ENCODE results near the gene LATS1. TPM values are rescaled to one million over a fixed set of nuclear protein-coding genes. Genes with fewer than 3 reads are reported as not detected.

The LATS1 gene
- polyA plus RNA-seq, 3 donors: 5.2 to 10.3 (median 10.1) TPM

DNA sequence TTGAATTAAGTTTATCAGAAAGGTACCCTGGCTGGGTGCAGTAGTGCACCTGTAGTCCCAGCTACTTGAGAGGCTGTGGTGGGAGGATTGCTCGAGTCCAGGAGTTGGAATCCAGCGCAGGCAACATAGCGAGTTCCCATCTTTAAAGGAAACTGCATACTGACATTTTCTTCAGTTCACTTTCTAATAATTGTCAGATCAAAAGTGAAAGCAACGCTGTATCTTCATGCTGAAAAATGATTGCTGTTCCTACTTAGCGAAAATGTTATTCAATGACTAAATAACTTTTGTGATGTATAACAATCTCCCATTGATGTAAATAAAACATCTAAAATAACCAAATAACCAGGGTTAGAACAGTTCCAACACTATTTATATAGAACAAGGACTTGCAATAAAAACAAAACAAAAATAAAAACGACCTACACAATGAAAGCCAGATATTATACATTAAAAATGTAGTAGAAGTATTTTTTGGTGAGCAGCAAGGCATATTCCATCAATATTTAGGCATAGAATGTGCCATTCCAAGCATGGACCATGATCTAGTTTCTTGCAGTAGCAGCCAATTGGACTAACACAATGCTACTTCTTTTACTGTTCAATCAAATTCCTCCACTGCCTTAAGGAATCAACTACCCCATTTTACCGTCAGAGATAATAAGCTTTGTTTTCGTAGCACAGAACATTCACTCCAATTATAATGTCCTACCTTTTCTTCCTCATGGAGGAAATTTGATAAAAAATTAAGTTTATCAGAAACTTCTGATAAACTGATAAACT lies 1.5 kb downstream of the LATS1 start:
- peaks cover 22% of the 10 kb centered on the region for H3K4me1 Mint-ChIP-seq
- Histone ChIP-seq H3K9me3 (replicated peaks in 1 of 2; ENCODE audit: control insufficient read depth in 1 of 2, insufficient read depth in 1 of 2, low read length in 2 of 2) (no peaks in the 10 kb centered on the region), H3K79me2 (ENCODE audit: insufficient read depth, low read length) (peaks cover 74% of the 10 kb centered on the region), H3K36me3 (replicated peaks in 1 of 2; ENCODE audit: control insufficient read depth in 1 of 2, insufficient read depth in 2 of 2, low read length in 2 of 2) (peaks cover 0 to 4% of the 10 kb centered on the region in 2 donors), H3K4me1 (ENCODE audit: control insufficient read depth in 1 of 2, insufficient read depth in 2 of 2, low read length in 2 of 2) (peaks cover 17 to 30% of the 10 kb centered on the region in 2 donors), H3K4me2 (replicated peaks; ENCODE audit: extremely low read depth, low read length, poor library complexity, severe bottlenecking) (peak overlapping the region; percentile 90), H3K4me3 (replicated peaks in 1 of 3; ENCODE audit: low read depth in 2 of 3, low read length in 3 of 3) (peak overlapping the region; percentile 29 to 90 (median 84)), H4K20me1 (ENCODE audit: insufficient read depth, low read length) (peaks cover 40% of the 10 kb centered on the region), H2AFZ (ENCODE audit: insufficient read depth, low read depth, low read length, poor library complexity, severe bottlenecking) (peak overlapping the region; percentile 50), H3K27me3 (ENCODE audit: control insufficient read depth in 2 of 2, insufficient read depth in 2 of 2, low read length in 2 of 2) (no peaks in the 10 kb centered on the region), H3K9ac (ENCODE audit: insufficient read depth, low read length, poor library complexity, severe bottlenecking) (peak overlapping the region; percentile 23), H3K27ac (ENCODE audit: low read depth in 1 of 2, low read length in 2 of 2) (peak overlapping the region; percentile 30 to 97)
- H3K36me3 Mint-ChIP-seq: peaks cover 3 to 14% of the 10 kb centered on the region in 2 donors
- no CpG with 5 or more reads among the region's 8 CpGs for WGBS (ENCODE audit: insufficient coverage)
- H3K27ac Mint-ChIP-seq: peak overlapping the region; percentile 71 to 94 (median 80)
- H3K9me3 Mint-ChIP-seq: no peaks in the 10 kb centered on the region
- H3K27me3 Mint-ChIP-seq (ENCODE audit: low read depth in 3 of 3): peaks cover 0 to 2% (median 2%) of the 10 kb centered on the region in 3 donors
- H3K4me3 Mint-ChIP-seq: peak overlapping the region; percentile 96
- DNase-seq: peak in 1 of 3 donors; percentile 16
- TF ChIP-seq, protein P1, sequence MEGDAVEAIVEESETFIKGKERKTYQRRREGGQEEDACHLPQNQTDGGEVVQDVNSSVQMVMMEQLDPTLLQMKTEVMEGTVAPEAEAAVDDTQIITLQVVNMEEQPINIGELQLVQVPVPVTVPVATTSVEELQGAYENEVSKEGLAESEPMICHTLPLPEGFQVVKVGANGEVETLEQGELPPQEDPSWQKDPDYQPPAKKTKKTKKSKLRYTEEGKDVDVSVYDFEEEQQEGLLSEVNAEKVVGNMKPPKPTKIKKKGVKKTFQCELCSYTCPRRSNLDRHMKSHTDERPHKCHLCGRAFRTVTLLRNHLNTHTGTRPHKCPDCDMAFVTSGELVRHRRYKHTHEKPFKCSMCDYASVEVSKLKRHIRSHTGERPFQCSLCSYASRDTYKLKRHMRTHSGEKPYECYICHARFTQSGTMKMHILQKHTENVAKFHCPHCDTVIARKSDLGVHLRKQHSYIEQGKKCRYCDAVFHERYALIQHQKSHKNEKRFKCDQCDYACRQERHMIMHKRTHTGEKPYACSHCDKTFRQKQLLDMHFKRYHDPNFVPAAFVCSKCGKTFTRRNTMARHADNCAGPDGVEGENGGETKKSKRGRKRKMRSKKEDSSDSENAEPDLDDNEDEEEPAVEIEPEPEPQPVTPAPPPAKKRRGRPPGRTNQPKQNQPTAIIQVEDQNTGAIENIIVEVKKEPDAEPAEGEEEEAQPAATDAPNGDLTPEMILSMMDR (IDR thresholded peaks at IDR 0.05): no peak
- intact Hi-C loops (cut with micrococcal nuclease): loop anchor here (5.0 kb wide), 1 partner anchor 36 kb away; no protein-coding TSS in a partner anchor

GRCh38 chr6:149714442-149714841 lies 3.5 kb downstream of the LATS1 start:
- Histone ChIP-seq H3K27me3 (ENCODE audit: control insufficient read depth in 2 of 2, insufficient read depth in 2 of 2, low read length in 2 of 2) (no peaks in the 10 kb centered on the region), H3K9ac (ENCODE audit: insufficient read depth, low read length, poor library complexity, severe bottlenecking) (no peak overlapping the region), H3K27ac (ENCODE audit: low read depth in 1 of 2, low read length in 2 of 2) (no peak overlapping the region), H3K4me2 (replicated peaks; ENCODE audit: extremely low read depth, low read length, poor library complexity, severe bottlenecking) (no peak overlapping the region), H2AFZ (ENCODE audit: insufficient read depth, low read depth, low read length, poor library complexity, severe bottlenecking) (no peak overlapping the region), H3K36me3 (replicated peaks in 1 of 2; ENCODE audit: control insufficient read depth in 1 of 2, insufficient read depth in 2 of 2, low read length in 2 of 2) (peaks cover 0 to 4% of the 10 kb centered on the region in 2 donors), H3K9me3 (replicated peaks in 1 of 2; ENCODE audit: control insufficient read depth in 1 of 2, insufficient read depth in 1 of 2, low read length in 2 of 2) (no peaks in the 10 kb centered on the region), H3K4me1 (ENCODE audit: control insufficient read depth in 1 of 2, insufficient read depth in 2 of 2, low read length in 2 of 2) (peaks cover 17 to 38% of the 10 kb centered on the region in 2 donors), H3K4me3 (replicated peaks in 1 of 3; ENCODE audit: low read depth in 2 of 3, low read length in 3 of 3) (no peak overlapping the region), H3K79me2 (ENCODE audit: insufficient read depth, low read length) (peaks cover 94% of the 10 kb centered on the region), H4K20me1 (ENCODE audit: insufficient read depth, low read length) (peaks cover 59% of the 10 kb centered on the region)
- Mint-ChIP-seq H3K4me1 (peaks cover 29% of the 10 kb centered on the region), H3K27ac (no peak overlapping the region), H3K9me3 (no peaks in the 10 kb centered on the region), H3K4me3 (no peak overlapping the region), H3K27me3 (ENCODE audit: low read depth in 3 of 3) (peaks cover 0 to 2% (median 0%) of the 10 kb centered on the region in 3 donors), H3K36me3 (peaks cover 3 to 14% of the 10 kb centered on the region in 2 donors)
- TF ChIP-seq, protein P1 (IDR thresholded peaks at IDR 0.05): no peak
- intact Hi-C loops (cut with micrococcal nuclease): no loop called here
- DNase-seq: no peak
- no CpG with 5 or more reads among the region's 1 CpG for WGBS (ENCODE audit: insufficient coverage)

Data from CD14-positive monocyte (primary cell).